Naive thymus-derived CD4-positive, alpha-beta T cell (primary cell): ENCODE results near the gene SNRNP70. TPM values are rescaled to one million over a fixed set of nuclear protein-coding genes. Genes with fewer than 3 reads are reported as not detected.
A peak's percentile ranks its signal among the peaks of the same experiment; 100 is the strongest.

Source experiments
- ATAC-seq: fragments of 150-1000 bp; cut with Tn5 transposase; 2 replicates; pipeline ENCODE4 v1.10.0; 2021; ENCODE audit warnings: mild to moderate bottlenecking, moderate library complexity
- CTCF ChIA-PET: fragments of 350-600 bp; sonication (Branson Sonifier 250); formaldehyde crosslinking; loops from one replicate; lab custom pipeline; 2021; ENCODE audit warnings: antibody characterized with exemption; lab: Charles Lee
- POLR2A ChIA-PET: fragments of 350-600 bp; sonication (Branson Sonifier 250); formaldehyde crosslinking; loops from one replicate; lab custom pipeline; 2021; ENCODE audit warnings: antibody characterized with exemption, inconsistent platforms; lab: Charles Lee
- DNase-seq, 9 donors: peaks; one replicate each; pipeline versions ENCODE4 v3.0.0 to v3.0.0-alpha.2; 2020 to 2022; ENCODE audit warnings: mixed read lengths in 1 of 9
- H3K27ac ChIP-seq: one replicate; pipeline ENCODE4 v1.7.0; 2013; ENCODE audit warnings: mild to moderate bottlenecking, low read depth, low read length, moderate library complexity
- H3K27me3 ChIP-seq, 2 donors: one replicate each; pipeline ENCODE4 v1.7.0; 2013; ENCODE audit warnings: low read length in 2 of 2, mild to moderate bottlenecking in 2 of 2, moderate library complexity in 2 of 2; ENCODE audit not compliant: control insufficient read depth in 2 of 2, insufficient read depth in 2 of 2
- H3K36me3 ChIP-seq, 3 experiments: 1 replicate in 2 of 3; 2 replicates in 1 of 3; pipeline ENCODE4 v1.7.0; 2013; ENCODE audit warnings: low read length in 3 of 3, mild to moderate bottlenecking in 3 of 3, moderate library complexity in 1 of 3; ENCODE audit not compliant: insufficient read depth in 3 of 3, control insufficient read depth in 2 of 3
- H3K4me1 ChIP-seq, 2 donors: one replicate each; pipeline ENCODE4 v1.7.0; 2013; ENCODE audit warnings: low read length in 2 of 2, mild to moderate bottlenecking in 2 of 2, moderate library complexity in 1 of 2; ENCODE audit not compliant: control insufficient read depth in 2 of 2, insufficient read depth in 2 of 2
- H3K4me3 ChIP-seq: 2 replicates; pipeline ENCODE4 v1.7.0; 2013; ENCODE audit warnings: mild to moderate bottlenecking, low read length
- H3K9me3 ChIP-seq, 3 experiments: 1 replicate in 2 of 3; 2 replicates in 1 of 3; pipeline ENCODE4 v1.7.0; 2013; ENCODE audit warnings: low read length in 3 of 3; ENCODE audit not compliant: control insufficient read depth in 2 of 3
- H3K27ac Mint-ChIP-seq, 9 donors: one replicate each; pipeline ENCODE4 v1.8.0; 2020 to 2022; ENCODE audit warnings: mixed read lengths in 9 of 9, mild to moderate bottlenecking in 8 of 9, moderate library complexity in 5 of 9, inconsistent platforms in 2 of 9
- H3K27me3 Mint-ChIP-seq, 5 donors: one replicate each; pipeline ENCODE4 v1.8.0; 2021 to 2022; ENCODE audit warnings: mixed read lengths in 5 of 5, mild to moderate bottlenecking in 1 of 5
- H3K36me3 Mint-ChIP-seq, 5 donors: one replicate each; pipeline ENCODE4 v1.8.0; 2020 to 2022; ENCODE audit warnings: mixed read lengths in 5 of 5, mild to moderate bottlenecking in 3 of 5, inconsistent platforms in 1 of 5
- H3K4me1 Mint-ChIP-seq, 7 donors: one replicate each; pipeline ENCODE4 v1.8.0; 2020 to 2022; ENCODE audit warnings: mixed read lengths in 7 of 7, mild to moderate bottlenecking in 3 of 7, inconsistent platforms in 1 of 7
- H3K4me3 Mint-ChIP-seq, 10 donors: one replicate each; pipeline ENCODE4 v1.8.0; 2020 to 2022; ENCODE audit warnings: mild to moderate bottlenecking in 10 of 10, mixed read lengths in 10 of 10, moderate library complexity in 6 of 10, inconsistent platforms in 2 of 10
- H3K9me3 Mint-ChIP-seq, 11 donors: one replicate each; pipeline ENCODE4 v1.8.0; 2020 to 2022; ENCODE audit warnings: mixed read lengths in 11 of 11, mild to moderate bottlenecking in 4 of 11, inconsistent platforms in 1 of 11, moderate library complexity in 1 of 11
- intact Hi-C, 2 donors: fragments of 100-400 bp; cut with micrococcal nuclease; formaldehyde crosslinking; loops; one replicate each; pipeline ENCODE4 v1.15.1; 2023
- polyA plus RNA-seq, 2 donors: library from polyadenylated mRNA; unstranded; fragments of 300-500 nt; fragmentation: Illumina TruSeq; gene quantifications; one replicate each; pipeline ENCODE4 v1.2.3, GENCODE V29; 2021
- total RNA-seq, 6 experiments: library from RNA in 5 of 6; stranded (reverse) in 5 of 6; gene quantifications; 1 replicate in 5 of 6; 2 replicates in 1 of 6; pipeline ENCODE4 v1.2.3 and lab custom pipeline; 2021 to 2026

SNRNP70 gene
- total and polyA plus RNA-seq, 7 experiments from 2014 or later = 48.0 to 837 (median 326) TPM

- peak; percentile 99 for ATAC-seq
- POLR2A ChIA-PET = interaction anchor here (0.5 to 1.7 kb wide), 5 partner anchors 9 to 33 kb away, joined by 3 to 13 read pairs (median 4); partner anchors contain the start of genes LIN7B and PPFIA3
- CTCF ChIA-PET = interaction anchor here (0.6 to 0.9 kb wide), 2 partner anchors 11 to 110 kb away, joined by 3 read pairs; no protein-coding TSS in a partner anchor
These were observed 42.7 kb downstream of the SNRNP70 start for GRCh38 chr19:49127674-49128544.

GRCh38 chr19:49128545-49129237, 43.4 kb downstream of the SNRNP70 start:
- CTCF ChIA-PET = interaction anchor here (0.9 kb wide), 1 partner anchor 111 kb away, joined by 3 read pairs; no protein-coding TSS in a partner anchor

More at GRCh38 chr19:49127674-49128544, 42.7 kb downstream of the SNRNP70 start:
- Histone ChIP-seq H3K36me3 (no peaks in the 10 kb centered on the region), H3K9me3 (no peaks in the 10 kb centered on the region), H3K4me1 (peaks cover 5 to 8% of the 10 kb centered on the region in 2 donors), H3K27ac (no peak overlapping the region), H3K4me3 (peak overlapping the region; percentile 71), H3K27me3 (no peaks in the 10 kb centered on the region)
- peak overlapping the region; percentile 8 to 98 (median 88) for H3K27ac Mint-ChIP-seq
- no peaks in the 10 kb centered on the region for H3K36me3 Mint-ChIP-seq
- peaks cover 10 to 18% (median 12%) of the 10 kb centered on the region in 7 donors for H3K4me1 Mint-ChIP-seq
- peaks cover 0 to 14% (median 0%) of the 10 kb centered on the region in 5 donors for H3K27me3 Mint-ChIP-seq
- peaks cover 0 to 2% (median 0%) of the 10 kb centered on the region in 11 donors for H3K9me3 Mint-ChIP-seq
- DNase-seq = peak; percentile 89 to 97 (median 94)
- intact Hi-C loops = loop anchor here (1.0 to 2.0 kb wide), 7 partner anchors 9 to 135 kb away; partner anchors contain the start of genes C19orf73 (in 2 of the 2), PPFIA3 (in 2 of the 2), GYS1 (in 1 of the 2) and LIN7B (in 1 of the 2)
- H3K4me3 Mint-ChIP-seq = peak overlapping the region; percentile 82 to 98 (median 90)

GRCh38 chr19:49129238-49129583, 44.0 kb downstream of the SNRNP70 start:
- H3K4me1 ChIP-seq = peaks cover 5 to 19% of the 10 kb centered on the region in 2 donors
- H3K27ac Mint-ChIP-seq = peak overlapping the region in 2 of 9 donors; percentile 87 to 88
- H3K27me3 Mint-ChIP-seq = peaks cover 0 to 4% (median 0%) of the 10 kb centered on the region in 5 donors
- H3K36me3 ChIP-seq = no peaks in the 10 kb centered on the region
- intact Hi-C loops = loop anchor here in 1 of 2 donors (2.0 kb wide), 1 partner anchor 14 kb away; no protein-coding TSS in a partner anchor
- DNase-seq = no peak
- peaks cover 12 to 27% (median 21%) of the 10 kb centered on the region in 7 donors for H3K4me1 Mint-ChIP-seq
- H3K4me3 ChIP-seq = no peak overlapping the region
- H3K36me3 Mint-ChIP-seq = no peaks in the 10 kb centered on the region
- H3K4me3 Mint-ChIP-seq = peak overlapping the region in 5 of 10 donors; percentile 9 to 94 (median 85)
- no peak for ATAC-seq
- H3K9me3 Mint-ChIP-seq = peaks cover 0 to 3% (median 0%) of the 10 kb centered on the region in 11 donors
- H3K27me3 ChIP-seq = no peaks in the 10 kb centered on the region
- H3K27ac ChIP-seq = no peak overlapping the region
- ChIA-PET POLR2A (interaction anchor here (0.6 to 1.7 kb wide), 3 partner anchors 11 to 1415 kb away, joined by 3 to 13 read pairs (median 3); partner anchors contain the start of gene LIN7B), CTCF (no interaction called here)
- H3K9me3 ChIP-seq = no peaks in the 10 kb centered on the region

More at GRCh38 chr19:49128545-49129237, 43.4 kb downstream of the SNRNP70 start:
- H3K9me3 Mint-ChIP-seq = peaks cover 0 to 2% (median 0%) of the 10 kb centered on the region in 11 donors
- no peak overlapping the region for H3K27ac ChIP-seq
- POLR2A ChIA-PET = interaction anchor here (0.6 to 1.7 kb wide), 6 partner anchors 9 to 1414 kb away, joined by 3 to 13 read pairs (median 4); partner anchors contain the start of genes LIN7B and PPFIA3
- H3K36me3 Mint-ChIP-seq = no peaks in the 10 kb centered on the region
- peak overlapping the region; percentile 82 to 98 (median 90) for H3K4me3 Mint-ChIP-seq
- no peak for DNase-seq
- peaks cover 0 to 7% (median 0%) of the 10 kb centered on the region in 5 donors for H3K27me3 Mint-ChIP-seq
- no peaks in the 10 kb centered on the region for H3K27me3 ChIP-seq
- H3K9me3 ChIP-seq = no peaks in the 10 kb centered on the region
- peak overlapping the region; percentile 8 to 98 (median 76) for H3K27ac Mint-ChIP-seq
- H3K4me1 ChIP-seq = peaks cover 5 to 14% of the 10 kb centered on the region in 2 donors
- no peaks in the 10 kb centered on the region for H3K36me3 ChIP-seq
- intact Hi-C loops = loop anchor here (1.0 to 2.0 kb wide), 7 partner anchors 9 to 135 kb away; partner anchors contain the start of genes C19orf73 (in 2 of the 2), PPFIA3 (in 2 of the 2), GYS1 (in 1 of the 2) and LIN7B (in 1 of the 2)
- H3K4me1 Mint-ChIP-seq = peaks cover 12 to 22% (median 16%) of the 10 kb centered on the region in 7 donors
- ATAC-seq = no peak
- H3K4me3 ChIP-seq = peak overlapping the region; percentile 71

- Histone ChIP-seq H3K4me3 (no peak overlapping the region), H3K9me3 (no peaks in the 10 kb centered on the region), H3K36me3 (no peaks in the 10 kb centered on the region), H3K27ac (no peak overlapping the region), H3K4me1 (peaks cover 5 to 23% of the 10 kb centered on the region in 2 donors), H3K27me3 (no peaks in the 10 kb centered on the region)
- intact Hi-C loops = no loop called here
- CTCF ChIA-PET = interaction anchor here (1.4 kb wide), 1 partner anchor 32 kb away, joined by 3 read pairs; no protein-coding TSS in a partner anchor
- POLR2A ChIA-PET = interaction anchor here (0.6 to 0.9 kb wide), 2 partner anchors 16 to 25 kb away, joined by 3 read pairs; partner anchors contain the start of gene LIN7B
- Mint-ChIP-seq H3K9me3 (peaks cover 0 to 4% (median 0%) of the 10 kb centered on the region in 11 donors), H3K27me3 (peaks cover 0 to 3% (median 0%) of the 10 kb centered on the region in 5 donors), H3K27ac (peak overlapping the region in 1 of 9 donors; percentile 46), H3K36me3 (no peaks in the 10 kb centered on the region), H3K4me3 (no peak overlapping the region), H3K4me1 (peaks cover 12 to 31% (median 22%) of the 10 kb centered on the region in 7 donors)
- no peak for ATAC-seq
- DNase-seq = no peak
These were observed 45.1 kb downstream of the SNRNP70 start for GRCh38 chr19:49130325-49130724.

GRCh38 chr19:49132974-49133609, 47.8 kb downstream of the SNRNP70 start:
- Histone ChIP-seq H3K27ac (no peak overlapping the region), H3K4me1 (peaks cover 5 to 19% of the 10 kb centered on the region in 2 donors), H3K4me3 (peak overlapping the region; percentile 35), H3K36me3 (no peaks in the 10 kb centered on the region), H3K27me3 (peaks cover 0 to 3% of the 10 kb centered on the region in 2 donors), H3K9me3 (no peaks in the 10 kb centered on the region)
- intact Hi-C loops = no loop called here
- ChIA-PET POLR2A (interaction anchor here (0.6 to 1.9 kb wide), 3 partner anchors 18 to 120 kb away, joined by 4 to 5 read pairs (median 4); no protein-coding TSS in a partner anchor), CTCF (interaction anchor here (0.9 kb wide), 1 partner anchor 19 kb away, joined by 3 read pairs; the partner anchor contains the start of gene LIN7B)
- Mint-ChIP-seq H3K27ac (peak overlapping the region in 2 of 9 donors; percentile 24 to 79), H3K4me3 (peak overlapping the region; percentile 64 to 90 (median 76)), H3K36me3 (peaks cover 0 to 4% (median 0%) of the 10 kb centered on the region in 5 donors), H3K27me3 (peaks cover 0 to 4% (median 3%) of the 10 kb centered on the region in 5 donors), H3K4me1 (peaks cover 9 to 28% (median 20%) of the 10 kb centered on the region in 7 donors), H3K9me3 (peaks cover 0 to 4% (median 0%) of the 10 kb centered on the region in 11 donors)
- peak in 5 of 9 donors; percentile 26 to 57 (median 40) for DNase-seq
- peak; percentile 55 for ATAC-seq
